HG03064 (cell line): ENCODE data around the gene NBL1.

Experiments
- ATAC-seq: cut with Tn5 transposase; IDR thresholded peaks from one replicate; pipeline ENCODE4 v1.9.1; 2021; ENCODE audit warnings: low read depth; ENCODE audit not compliant: unreplicated experiment

Gene NBL1

DNA sequence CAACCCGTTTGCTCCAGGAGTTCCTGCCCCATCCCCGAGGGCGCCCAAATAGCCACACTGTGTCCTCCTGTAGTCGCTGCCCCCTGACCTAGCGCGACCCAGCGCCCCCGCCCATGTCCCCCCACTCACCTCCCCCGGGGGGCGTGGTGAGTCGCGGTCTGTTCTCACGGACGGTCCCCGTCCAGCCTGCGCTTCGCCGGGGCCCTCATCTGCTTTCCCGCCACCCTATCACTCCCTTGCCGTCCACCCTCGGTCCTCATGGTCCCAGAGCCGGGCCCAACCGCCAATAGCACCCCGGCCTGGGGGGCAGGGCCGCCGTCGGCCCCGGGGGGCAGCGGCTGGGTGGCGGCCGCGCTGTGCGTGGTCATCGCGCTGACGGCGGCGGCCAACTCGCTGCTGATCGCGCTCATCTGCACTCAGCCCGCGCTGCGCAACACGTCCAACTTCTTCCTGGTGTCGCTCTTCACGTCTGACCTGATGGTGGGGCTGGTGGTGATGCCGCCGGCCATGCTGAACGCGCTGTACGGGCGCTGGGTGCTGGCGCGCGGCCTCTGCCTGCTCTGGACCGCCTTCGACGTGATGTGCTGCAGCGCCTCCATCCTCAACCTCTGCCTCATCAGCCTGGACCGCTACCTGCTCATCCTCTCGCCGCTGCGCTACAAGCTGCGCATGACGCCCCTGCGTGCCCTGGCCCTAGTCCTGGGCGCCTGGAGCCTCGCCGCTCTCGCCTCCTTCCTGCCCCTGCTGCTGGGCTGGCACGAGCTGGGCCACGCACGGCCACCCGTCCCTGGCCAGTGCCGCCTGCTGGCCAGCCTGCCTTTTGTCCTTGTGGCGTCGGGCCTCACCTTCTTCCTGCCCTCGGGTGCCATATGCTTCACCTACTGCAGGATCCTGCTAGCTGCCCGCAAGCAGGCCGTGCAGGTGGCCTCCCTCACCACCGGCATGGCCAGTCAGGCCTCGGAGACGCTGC, 21.7 kb downstream of the NBL1 start:
- ATAC-seq: no peak

DNA sequence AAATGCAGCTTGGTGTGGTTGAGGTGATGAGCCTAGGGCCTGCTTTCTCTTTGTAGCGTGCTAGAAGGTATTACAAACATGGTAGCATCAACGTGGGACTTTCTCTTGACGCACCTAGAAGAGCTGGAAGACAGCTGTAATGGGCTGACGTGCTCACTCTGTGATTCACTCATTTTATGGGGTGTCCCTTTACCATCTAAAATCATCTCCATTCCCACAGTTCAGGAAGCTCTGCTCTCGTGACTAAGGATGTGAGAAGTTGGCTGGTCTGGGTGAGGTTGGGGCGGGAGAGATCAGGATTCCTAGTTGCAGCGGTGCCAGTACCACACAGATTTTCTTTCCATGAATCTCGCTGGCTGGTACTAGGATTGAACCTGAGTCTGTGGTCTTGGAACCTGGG, 24.8 kb downstream of the NBL1 start:
- no peak for ATAC-seq

DNA sequence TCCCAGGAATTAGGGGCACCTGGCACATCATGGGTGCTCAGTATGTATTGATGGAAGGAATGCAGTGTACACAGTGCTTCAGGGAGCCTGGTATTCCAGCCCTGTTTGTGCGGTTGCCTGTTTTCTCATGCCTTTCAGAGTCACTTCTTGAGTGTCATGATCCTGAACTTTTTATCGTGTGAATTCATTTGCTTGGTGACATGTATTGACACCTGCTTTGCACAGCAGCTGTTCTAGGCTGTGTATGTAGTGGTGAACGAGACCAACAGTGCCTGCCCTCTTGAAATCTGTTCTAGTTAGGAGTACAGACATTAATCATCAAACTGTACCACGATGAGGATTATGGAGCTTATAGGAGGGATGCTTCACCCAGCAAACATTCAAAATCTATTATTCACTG, 26.7 kb downstream of the NBL1 start:
- ATAC-seq: no peak

GRCh38 chr1:19672237-19672636, 28.1 kb downstream of the NBL1 start:
- ATAC-seq: no peak

- no peak for ATAC-seq
These were observed 31.7 kb downstream of the NBL1 start for GRCh38 chr1:19675797-19676196.

- no peak for ATAC-seq
These were observed 32.4 kb downstream of the NBL1 start for GRCh38 chr1:19676438-19676922.

GRCh38 chr1:19678493-19678892, 34.4 kb downstream of the NBL1 start:
- ATAC-seq: no peak

DNA sequence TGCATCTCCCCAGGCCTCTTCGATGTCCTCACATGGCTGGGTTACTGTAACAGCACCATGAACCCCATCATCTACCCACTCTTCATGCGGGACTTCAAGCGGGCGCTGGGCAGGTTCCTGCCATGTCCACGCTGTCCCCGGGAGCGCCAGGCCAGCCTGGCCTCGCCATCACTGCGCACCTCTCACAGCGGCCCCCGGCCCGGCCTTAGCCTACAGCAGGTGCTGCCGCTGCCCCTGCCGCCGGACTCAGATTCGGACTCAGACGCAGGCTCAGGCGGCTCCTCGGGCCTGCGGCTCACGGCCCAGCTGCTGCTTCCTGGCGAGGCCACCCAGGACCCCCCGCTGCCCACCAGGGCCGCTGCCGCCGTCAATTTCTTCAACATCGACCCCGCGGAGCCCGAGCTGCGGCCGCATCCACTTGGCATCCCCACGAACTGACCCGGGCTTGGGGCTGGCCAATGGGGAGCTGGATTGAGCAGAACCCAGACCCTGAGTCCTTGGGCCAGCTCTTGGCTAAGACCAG, 34.9 kb downstream of the NBL1 start:
- no peak for ATAC-seq

DNA sequence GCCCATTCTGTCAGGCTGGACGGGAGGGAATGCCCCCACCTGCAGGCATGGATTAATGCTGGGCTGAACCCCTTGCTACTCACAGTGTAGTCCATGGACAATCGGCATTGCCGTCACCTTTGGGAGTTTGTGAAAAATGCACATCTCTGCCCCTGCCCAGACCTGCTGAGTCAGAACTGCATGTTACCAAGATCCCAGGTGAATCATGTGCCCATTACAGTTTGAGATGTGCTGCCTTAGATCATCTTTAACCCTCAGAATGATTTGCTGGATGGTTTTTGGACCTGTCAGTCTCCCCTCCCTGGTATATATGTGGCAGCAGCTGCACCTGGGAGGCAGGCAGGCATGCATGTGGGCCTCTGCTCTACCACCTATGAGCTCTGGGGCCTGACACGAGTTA, 35.6 kb downstream of the NBL1 start:
- no peak for ATAC-seq

GRCh38 chr1:19680644-19681043, 36.5 kb downstream of the NBL1 start:
- no peak for ATAC-seq

DNA sequence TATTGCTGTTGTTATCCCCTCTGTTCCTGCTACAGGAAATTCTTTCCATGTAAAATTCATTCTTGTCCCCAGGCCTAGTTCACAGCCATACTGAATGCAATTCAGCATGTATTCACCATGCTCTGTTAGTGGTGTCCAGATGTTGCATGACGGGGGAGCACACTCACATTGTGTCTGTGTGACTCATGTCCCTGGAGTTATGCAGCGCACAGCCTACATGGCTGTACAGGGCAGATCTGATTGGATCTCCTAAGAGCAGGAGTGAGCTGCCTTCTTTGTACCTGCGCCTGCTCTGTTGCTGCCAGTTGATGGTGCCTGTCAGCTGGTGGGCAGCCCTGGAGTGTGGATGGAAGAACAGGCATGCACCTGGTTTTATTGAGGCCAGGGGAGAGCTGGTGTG, 38.1 kb downstream of the NBL1 start:
- ATAC-seq: no peak

- ATAC-seq: no peak
These were observed 38.8 kb downstream of the NBL1 start for GRCh38 chr1:19682901-19683300.

- no peak for ATAC-seq
These were observed 39.2 kb downstream of the NBL1 start for GRCh38 chr1:19683351-19683750.

GRCh38 chr1:19684677-19685076, 40.6 kb downstream of the NBL1 start:
- ATAC-seq: no peak

- no peak for ATAC-seq
These were observed 41.9 kb downstream of the NBL1 start for GRCh38 chr1:19685994-19686393.

- no peak for ATAC-seq
These were observed 43.3 kb downstream of the NBL1 start for GRCh38 chr1:19687414-19687813.

GRCh38 chr1:19688041-19688842, 44.1 kb downstream of the NBL1 start:
- ATAC-seq: no peak

DNA sequence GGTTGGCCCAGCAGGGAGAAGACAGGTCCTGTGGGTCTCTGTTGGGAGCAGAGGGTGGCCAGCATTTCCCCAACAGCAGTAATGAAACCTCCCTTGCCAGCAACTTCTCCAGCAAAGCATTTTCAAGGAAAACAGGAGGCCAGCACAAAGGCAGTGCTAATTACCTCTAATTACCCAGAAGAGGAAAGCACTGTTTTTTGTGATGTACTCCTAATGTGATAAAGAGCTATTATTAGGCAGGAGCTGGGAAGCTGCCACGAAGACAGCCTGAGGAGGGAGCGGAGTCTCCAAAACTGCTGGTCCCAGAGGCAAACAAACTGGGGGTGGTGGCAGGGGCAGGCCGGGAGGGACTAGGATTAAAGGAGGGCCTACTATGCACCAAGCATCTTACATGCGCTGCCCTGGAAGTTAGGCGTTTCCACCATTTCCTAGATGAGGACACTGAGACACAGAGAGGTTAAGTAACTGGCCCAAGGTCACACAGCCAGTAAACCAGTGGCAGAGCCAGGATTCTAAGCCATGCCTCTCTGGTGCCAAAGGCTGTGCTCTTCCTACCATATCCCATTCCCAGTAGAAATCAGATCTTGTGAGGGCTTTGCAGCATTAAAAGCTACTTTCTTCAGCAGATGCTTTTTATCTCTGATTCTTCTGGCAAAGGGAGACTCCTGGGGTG, 45.1 kb downstream of the NBL1 start:
- no peak for ATAC-seq

DNA sequence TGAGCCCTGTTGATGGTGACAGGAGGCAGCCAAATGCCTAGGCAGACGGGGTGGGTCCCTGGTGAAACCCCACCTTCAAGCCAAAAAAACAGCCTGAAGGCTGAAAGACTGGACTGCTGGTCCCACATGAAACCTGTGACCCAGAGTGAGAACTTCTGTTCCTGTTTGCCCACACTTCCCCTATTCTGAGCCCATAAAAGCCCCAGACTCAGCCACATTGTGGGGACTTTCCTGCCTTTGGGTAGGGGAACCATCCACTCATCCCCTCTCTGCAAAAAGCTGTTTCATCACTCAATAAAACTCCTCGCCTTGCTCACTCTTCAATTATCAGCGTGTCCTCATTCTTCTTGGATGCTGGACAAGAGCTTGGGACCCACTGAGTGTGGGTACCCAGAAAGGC, 45.7 kb downstream of the NBL1 start:
- no peak for ATAC-seq

GRCh38 chr1:19690342-19690741, 46.2 kb downstream of the NBL1 start:
- ATAC-seq: no peak

DNA sequence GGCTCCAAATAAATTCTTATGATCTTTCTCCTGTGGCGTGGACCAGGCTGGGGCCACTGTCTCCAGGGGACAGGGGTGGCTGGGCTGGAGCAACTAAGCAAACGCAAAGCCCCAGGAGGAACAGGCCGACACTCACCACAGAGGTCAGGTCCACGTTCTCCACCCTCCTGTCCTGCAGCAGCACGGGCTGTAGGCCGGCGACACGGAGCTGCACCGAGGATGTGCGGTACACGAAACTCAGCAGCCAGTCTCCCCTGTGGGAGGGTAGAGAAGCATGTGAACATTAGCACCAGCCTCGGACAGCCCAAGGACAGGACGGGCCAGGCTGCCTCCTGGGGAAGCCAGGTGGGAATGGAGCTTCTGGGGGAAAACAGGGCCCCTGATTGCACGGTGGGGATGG, 50.2 kb downstream of the NBL1 start:
- no peak for ATAC-seq
